ENCODE results near the gene TRH. TPM values are rescaled to one million over a fixed set of nuclear protein-coding genes. Genes with fewer than 3 reads are reported as not detected.

Gene TRH, protein sequence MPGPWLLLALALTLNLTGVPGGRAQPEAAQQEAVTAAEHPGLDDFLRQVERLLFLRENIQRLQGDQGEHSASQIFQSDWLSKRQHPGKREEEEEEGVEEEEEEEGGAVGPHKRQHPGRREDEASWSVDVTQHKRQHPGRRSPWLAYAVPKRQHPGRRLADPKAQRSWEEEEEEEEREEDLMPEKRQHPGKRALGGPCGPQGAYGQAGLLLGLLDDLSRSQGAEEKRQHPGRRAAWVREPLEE
- total RNA-seq (2014; rRNA removed; shearing (Covaris generic)) (not detected in 2 replicates), polyA plus RNA-seq (2016; fragmentation: Nextera tagmentation; extraction: Ambion mirVana) (0.15 and 0.19 TPM in 2 replicates)

DNA sequence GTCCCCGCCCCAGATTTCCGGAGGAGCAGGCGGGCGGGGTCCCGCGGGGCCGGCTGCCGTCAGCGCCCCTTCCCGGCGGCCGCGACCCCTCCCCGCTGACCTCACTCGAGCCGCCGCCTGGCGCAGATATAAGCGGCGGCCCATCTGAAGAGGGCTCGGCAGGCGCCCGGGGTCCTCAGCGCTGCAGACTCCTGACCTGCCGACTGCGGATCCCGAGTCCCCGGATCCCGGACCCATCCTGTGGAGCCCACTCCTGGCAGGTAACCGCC is at the start of gene TRH:
Gene TRH (plus strand): TSS at position 157 of the 269 bp plus-strand sequence. CDS start 1,097 bp downstream, outside the sequence.
- in situ Hi-C loops (cut with MboI), result no loop called here

GRCh38 chr3:129927072-129927471 is 47.4 kb upstream of the TRH start:
- Histone ChIP-seq H4K20me1 (ENCODE audit: insufficient read depth) (no peaks in the 10 kb centered on the region), H3K9me2 (ENCODE audit: insufficient read depth) (no peaks in the 10 kb centered on the region), H3K27me3 (replicated peaks; ENCODE audit: insufficient read depth) (no peaks in the 10 kb centered on the region), H3K4me2 (ENCODE audit: unreplicated experiment) (no peak overlapping the region), H3K79me2 (ENCODE audit: insufficient read depth) (no peaks in the 10 kb centered on the region), H3K9me3 (ENCODE audit: low read depth) (no peaks in the 10 kb centered on the region), H3K4me1 (ENCODE audit: insufficient read depth) (no peaks in the 10 kb centered on the region), H3K9ac (no peak overlapping the region), H3F3A (ENCODE audit: insufficient read depth) (no peaks in the 10 kb centered on the region), H3K36me3 (ENCODE audit: low read depth) (no peaks in the 10 kb centered on the region), H2AFZ (no peak overlapping the region), H3K4me3 (no peak overlapping the region), H3K27ac (no peak overlapping the region)
- in situ Hi-C loops (cut with MboI), result no loop called here
- WGBS, 2 experiments (ENCODE audit: low coverage in 1 of 2, low lambda C conversion rate in 2 of 2, missing lambda C conversion rate in 2 of 2), result 56 to 60% methylated on average over 5 of the region's 5 CpGs
- TF ChIP-seq EZH2 (IDR thresholded peaks at IDR 0.05; ENCODE audit: insufficient read depth, poor library complexity, severe bottlenecking) (no peak), EZH2phosphoT487 (IDR thresholded peaks at IDR 0.05; ENCODE audit: insufficient read depth, low read depth) (no peak)
- no peak for DNase-seq

More for the DNA sequence above, at the start of gene TRH:
- Histone ChIP-seq H3K36me3 (ENCODE audit: low read depth) (no peaks in the 10 kb centered on the region), H3K4me2 (ENCODE audit: unreplicated experiment) (no peak within 1 kb of the TSS), H3K9me3 (ENCODE audit: low read depth) (no peaks in the 10 kb centered on the region), H3K79me2 (ENCODE audit: insufficient read depth) (no peaks in the 10 kb centered on the region), H3K4me3 (no peak within 1 kb of the TSS), H3K9ac (no peak within 1 kb of the TSS), H3K4me1 (ENCODE audit: insufficient read depth) (no peaks in the 10 kb centered on the region), H4K20me1 (ENCODE audit: insufficient read depth) (no peaks in the 10 kb centered on the region), H3K27ac (no peak within 1 kb of the TSS), H3F3A (ENCODE audit: insufficient read depth) (no peaks in the 10 kb centered on the region), H3K9me2 (ENCODE audit: insufficient read depth) (no peaks in the 10 kb centered on the region), H2AFZ (0 out of 2 replicates have a peak within 1 kb of the TSS, but pooled peaks have one; percentile 5), H3K27me3 (replicated peaks; ENCODE audit: insufficient read depth) (peaks cover 58% of the 10 kb centered on the region)
- TF ChIP-seq EZH2 (IDR thresholded peaks at IDR 0.05; ENCODE audit: insufficient read depth, poor library complexity, severe bottlenecking) (no peak), EZH2phosphoT487 (IDR thresholded peaks at IDR 0.05; ENCODE audit: insufficient read depth, low read depth) (no peak)
- DNase-seq, result no peak
- WGBS, 2 experiments (ENCODE audit: low coverage in 1 of 2, low lambda C conversion rate in 2 of 2, missing lambda C conversion rate in 2 of 2), result 2 to 3% methylated on average over 28 to 30 of the region's 30 CpGs

- in situ Hi-C loops (cut with MboI), result no loop called here
Measured at GRCh38 chr3:129929383-129929782, 45.1 kb upstream of the TRH start.

GRCh38 chr3:129933471-129933870 is 41.0 kb upstream of the TRH start:
- H3F3A ChIP-seq (ENCODE audit: insufficient read depth), result no peaks in the 10 kb centered on the region
- no peak for DNase-seq
- WGBS, 2 experiments (ENCODE audit: low coverage in 1 of 2, low lambda C conversion rate in 2 of 2, missing lambda C conversion rate in 2 of 2), result 73 to 77% methylated on average over 4 of the region's 4 CpGs
- no peaks in the 10 kb centered on the region for H3K36me3 ChIP-seq (ENCODE audit: low read depth)
- H3K9me3 ChIP-seq (ENCODE audit: low read depth), result no peaks in the 10 kb centered on the region
- H4K20me1 ChIP-seq (ENCODE audit: insufficient read depth), result no peaks in the 10 kb centered on the region
- TF ChIP-seq EZH2 (IDR thresholded peaks at IDR 0.05; ENCODE audit: insufficient read depth, poor library complexity, severe bottlenecking), result no peak
- no peak for TF ChIP-seq EZH2phosphoT487 (IDR thresholded peaks at IDR 0.05; ENCODE audit: insufficient read depth, low read depth)
- H3K27me3 ChIP-seq (replicated peaks; ENCODE audit: insufficient read depth), result no peaks in the 10 kb centered on the region
- no peak overlapping the region for H3K9ac ChIP-seq
- no peak overlapping the region for H3K4me2 ChIP-seq (ENCODE audit: unreplicated experiment)
- in situ Hi-C loops (cut with MboI), result loop anchor here (10.0 kb wide), 1 partner anchor 299 kb away; no protein-coding TSS in a partner anchor
- no peaks in the 10 kb centered on the region for H3K4me1 ChIP-seq (ENCODE audit: insufficient read depth)
- H3K9me2 ChIP-seq (ENCODE audit: insufficient read depth), result no peaks in the 10 kb centered on the region
- no peak overlapping the region for H3K27ac ChIP-seq
- no peak overlapping the region for H3K4me3 ChIP-seq
- no peak overlapping the region for H2AFZ ChIP-seq
- H3K79me2 ChIP-seq (ENCODE audit: insufficient read depth), result no peaks in the 10 kb centered on the region

More at GRCh38 chr3:129929383-129929782, 45.1 kb upstream of the TRH start:
- Histone ChIP-seq H3K36me3 (ENCODE audit: low read depth) (no peaks in the 10 kb centered on the region), H3K4me3 (no peak overlapping the region), H4K20me1 (ENCODE audit: insufficient read depth) (no peaks in the 10 kb centered on the region), H3K27me3 (replicated peaks; ENCODE audit: insufficient read depth) (no peaks in the 10 kb centered on the region), H3K79me2 (ENCODE audit: insufficient read depth) (no peaks in the 10 kb centered on the region), H2AFZ (no peak overlapping the region), H3K27ac (no peak overlapping the region), H3K9ac (no peak overlapping the region), H3K9me2 (ENCODE audit: insufficient read depth) (no peaks in the 10 kb centered on the region), H3K4me2 (ENCODE audit: unreplicated experiment) (no peak overlapping the region), H3K4me1 (ENCODE audit: insufficient read depth) (no peaks in the 10 kb centered on the region), H3F3A (ENCODE audit: insufficient read depth) (no peaks in the 10 kb centered on the region), H3K9me3 (ENCODE audit: low read depth) (no peaks in the 10 kb centered on the region)
- WGBS, 2 experiments (ENCODE audit: low coverage in 1 of 2, low lambda C conversion rate in 2 of 2, missing lambda C conversion rate in 2 of 2), result 10 to 13% methylated on average over 1 of the region's 1 CpG
- DNase-seq, result no peak
- TF ChIP-seq EZH2phosphoT487 (IDR thresholded peaks at IDR 0.05; ENCODE audit: insufficient read depth, low read depth) (no peak), EZH2 (IDR thresholded peaks at IDR 0.05; ENCODE audit: insufficient read depth, poor library complexity, severe bottlenecking) (no peak)

Data from GM23248 (cell line).